GM12801 (cell line): ENCODE measurements around the gene GGA2.

Experiments
- CTCF ChIP-seq: IDR thresholded peaks from one replicate; pipeline ENCODE4 v1.5.1; 2011; ENCODE audit warnings: control low read depth; ENCODE audit not compliant: insufficient read length; ENCODE audit errors: extremely low read depth

GGA2 gene

GRCh38 chr16:23530062-23530461 lies 19.8 kb upstream of the GGA2 start:
- TF ChIP-seq CTCF = no peak

DNA sequence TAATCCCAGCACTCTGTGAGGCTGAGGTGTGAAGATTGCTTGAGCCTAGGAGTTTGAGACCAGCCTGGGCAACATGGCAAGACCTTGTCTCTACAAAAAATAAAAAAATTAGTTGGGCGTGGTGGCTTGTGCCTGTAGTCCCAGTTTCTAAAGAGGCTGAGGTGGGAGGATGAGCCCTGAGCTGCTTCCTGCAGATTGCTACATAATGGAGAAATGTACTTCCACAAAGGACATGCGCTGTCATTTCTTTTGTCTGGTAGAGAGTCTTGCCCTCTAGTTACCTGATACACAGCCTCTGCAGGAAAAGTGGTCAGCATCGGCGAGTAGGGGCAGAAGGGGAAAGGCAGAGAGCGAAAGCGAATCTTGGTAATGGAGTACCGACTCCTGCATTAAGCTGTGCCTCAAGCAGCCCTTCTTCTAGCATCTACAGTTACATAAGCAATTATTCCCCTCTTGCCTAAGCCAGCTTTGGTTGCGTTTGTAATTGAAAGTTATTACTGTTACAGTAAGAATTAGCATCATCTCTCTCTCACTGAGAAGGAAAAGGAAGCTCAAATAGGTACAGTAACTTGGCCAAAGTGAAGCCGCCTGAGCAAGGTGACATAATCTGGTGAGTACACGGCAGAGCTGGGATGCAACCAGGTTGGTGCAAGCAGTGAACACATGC lies 18.5 kb upstream of the GGA2 start:
- no peak for TF ChIP-seq CTCF

GRCh38 chr16:23527961-23528643 lies 17.8 kb upstream of the GGA2 start:
- TF ChIP-seq CTCF = no peak

DNA sequence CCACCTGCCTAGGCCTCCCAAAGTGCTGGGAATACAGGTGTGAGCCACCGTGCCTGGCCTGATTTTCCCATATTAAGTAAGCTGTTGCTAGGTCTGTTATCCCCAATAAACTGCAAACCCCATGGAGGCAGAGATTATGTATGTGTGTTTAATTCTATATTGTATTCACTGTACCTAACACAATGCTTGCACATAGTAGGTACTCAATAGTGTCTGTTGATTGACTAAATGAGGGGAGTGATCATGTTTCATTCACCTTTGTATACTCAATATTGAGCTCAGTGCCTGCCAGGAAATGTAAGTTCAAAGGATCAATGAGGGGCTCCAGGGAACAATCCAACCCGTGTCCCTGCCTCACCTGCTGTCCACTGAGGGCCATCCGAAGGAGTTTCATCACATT lies 14.6 kb upstream of the GGA2 start:
- no peak for TF ChIP-seq CTCF

DNA sequence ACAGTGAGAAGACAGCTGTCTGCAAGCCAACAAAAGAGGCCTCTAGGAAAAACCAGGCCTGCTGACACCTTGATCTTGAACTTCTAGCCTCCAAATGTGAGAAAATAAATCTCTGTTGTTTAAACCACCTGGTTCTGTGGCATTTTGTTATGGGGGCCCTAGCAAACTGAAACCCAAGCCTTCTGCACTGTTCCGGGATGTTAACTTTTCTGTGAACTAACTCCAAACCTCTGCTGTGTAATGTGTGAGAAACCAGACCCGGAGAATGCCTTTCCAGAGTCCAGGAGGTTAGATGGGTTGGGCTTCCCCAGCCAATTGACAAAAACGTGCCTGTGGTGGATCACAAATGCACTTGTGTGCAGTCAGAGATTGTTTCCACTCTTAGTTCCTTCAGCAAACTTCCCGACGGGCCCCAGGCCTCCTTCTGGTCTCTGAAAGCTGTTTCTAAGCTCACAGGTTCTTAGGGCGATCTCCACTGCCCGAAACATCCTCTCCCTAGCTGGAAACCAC lies 13.6 kb upstream of the GGA2 start:
- no peak for TF ChIP-seq CTCF

DNA sequence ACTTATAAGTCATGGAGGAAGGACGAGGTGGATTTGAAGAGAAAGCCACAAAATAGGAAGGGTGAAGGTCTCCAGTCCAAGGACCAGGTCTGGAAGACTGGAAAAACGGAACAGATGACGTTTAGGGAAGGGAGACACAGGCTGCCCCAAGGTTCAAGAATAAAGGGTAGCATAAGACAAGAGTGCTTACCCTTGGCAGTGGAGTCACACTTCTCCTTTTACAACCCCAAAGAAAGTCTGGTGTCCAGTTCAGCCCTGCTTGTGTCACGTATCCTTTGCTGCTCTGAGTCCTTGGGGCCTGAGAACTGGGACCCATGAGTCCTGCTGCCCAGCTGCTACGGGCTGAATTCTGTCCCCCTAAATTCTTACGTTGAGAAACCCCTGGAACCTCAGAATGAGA lies 13.0 kb upstream of the GGA2 start:
- no peak for TF ChIP-seq CTCF

- TF ChIP-seq CTCF = no peak
Measured at GRCh38 chr16:23521965-23522364, 11.7 kb upstream of the GGA2 start.
